H1 (cell line): Measurements from ENCODE around the gene PIGZ. TPM values are rescaled to one million over a fixed set of nuclear protein-coding genes. Genes with fewer than 3 reads are reported as not detected.

ENCODE experiments used
- EZH2 ChIP-seq: fragments of 200-600 bp; sonication (generic); IDR thresholded peaks from 2 replicates; pipeline ENCODE4 v1.7.1; 2012; ENCODE audit warnings: low read depth, mild to moderate bottlenecking, moderate library complexity, low read length, inconsistent platforms; ENCODE audit not compliant: severe bottlenecking
- HDAC6 ChIP-seq: IDR thresholded peaks from one replicate; pipeline ENCODE4 v1.7.1; 2012; ENCODE audit warnings: low read depth, mild to moderate bottlenecking, inconsistent platforms, low read length, moderate library complexity
- KDM1A ChIP-seq: fragments of 200-600, 300-600 bp; sonication (generic); IDR thresholded peaks from 2 replicates; pipeline ENCODE4 v1.7.1; 2016; ENCODE audit warnings: mild to moderate bottlenecking, low read length, borderline replicate concordance
- SRF ChIP-seq: IDR thresholded peaks from 2 replicates; pipeline ENCODE4 v1.6.1; 2011; ENCODE audit warnings: mild to moderate bottlenecking, low read depth, low read length, moderate library complexity
- polyA plus RNA-seq, 7 experiments: library from polyadenylated mRNA; depleted of rRNA in 3 of 7; stranded (reverse) in 5 of 7; unstranded in 2 of 7; fragments of >200 nt in 5 of 7; fragments of 200-250 nt in 2 of 7; gene quantifications; 1 replicate in 5 of 7; 2 replicates in 1 of 7; 4 replicates in 1 of 7; pipeline versions ENCODE4 v1.2.1 to v1.2.3, GENCODE V29; 2011 to 2013; ENCODE audit warnings: missing spikeins in 2 of 7, mixed read lengths in 2 of 7
- total RNA-seq: library from RNA; stranded (reverse); fragmentation: NEBNext Ultra II Directional; extraction: Animal tissue kit (Norgen Biotek cat#: 25700); gene quantifications from 2 replicates; pipeline ENCODE4 v1.2.1, GENCODE V29; 2021

The PIGZ gene
- total and polyA plus RNA-seq, 2 of the 8 experiments (the other 6 are each of a cell fraction or from before 2014, with no cell fraction given), result 0.32 TPM; not detected in 1

DNA sequence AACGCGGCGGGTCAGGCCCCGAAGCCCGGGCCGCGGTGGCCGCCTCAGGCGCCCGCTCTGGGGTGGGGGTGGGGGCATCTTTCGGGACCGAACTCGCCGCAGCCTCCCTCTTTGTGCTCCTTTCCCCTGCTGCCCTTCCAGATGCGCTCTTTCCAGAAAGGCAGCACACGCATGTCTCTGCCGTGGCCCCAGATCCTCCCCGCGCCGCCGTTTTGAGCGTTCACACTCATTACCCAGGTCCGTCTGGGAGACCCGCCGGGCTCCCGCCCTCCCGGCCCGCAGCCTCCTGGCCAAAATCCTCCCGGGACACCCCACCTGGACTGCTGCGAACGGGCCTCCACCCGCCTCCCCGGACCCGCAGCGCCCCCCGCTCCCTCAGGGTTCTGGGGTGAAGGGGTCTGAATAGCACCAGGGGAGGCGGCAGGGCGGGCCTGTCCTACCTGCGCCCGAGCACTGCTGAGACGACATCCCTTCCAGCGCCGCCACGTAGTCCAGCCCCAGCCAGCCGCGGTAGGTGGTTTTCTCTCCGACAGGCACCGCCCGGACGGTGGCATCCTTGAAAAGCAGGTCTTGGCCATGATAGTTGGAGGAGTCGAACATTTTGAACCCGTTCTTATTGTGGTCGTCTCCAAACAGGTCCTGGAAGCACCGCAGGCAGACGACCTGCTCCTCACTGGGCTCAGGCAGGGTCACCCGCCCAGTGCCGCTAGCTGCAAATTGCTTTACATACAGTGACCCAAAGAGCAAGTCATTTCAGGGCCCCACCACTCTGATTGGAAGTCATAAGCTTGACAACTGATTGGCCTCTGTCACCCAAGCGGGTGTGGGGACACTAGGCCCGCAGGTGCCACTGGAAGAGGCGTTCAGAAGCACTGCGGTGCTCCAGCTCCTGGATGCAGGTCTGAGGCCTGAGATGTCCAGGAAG, 35.1 kb upstream of the PIGZ start (continued):
- TF ChIP-seq HDAC6 (no peak), SRF (no peak), EZH2 (peak; percentile 39), KDM1A (no peak)
